ENCODE data around the gene HDAC11.

DNA sequence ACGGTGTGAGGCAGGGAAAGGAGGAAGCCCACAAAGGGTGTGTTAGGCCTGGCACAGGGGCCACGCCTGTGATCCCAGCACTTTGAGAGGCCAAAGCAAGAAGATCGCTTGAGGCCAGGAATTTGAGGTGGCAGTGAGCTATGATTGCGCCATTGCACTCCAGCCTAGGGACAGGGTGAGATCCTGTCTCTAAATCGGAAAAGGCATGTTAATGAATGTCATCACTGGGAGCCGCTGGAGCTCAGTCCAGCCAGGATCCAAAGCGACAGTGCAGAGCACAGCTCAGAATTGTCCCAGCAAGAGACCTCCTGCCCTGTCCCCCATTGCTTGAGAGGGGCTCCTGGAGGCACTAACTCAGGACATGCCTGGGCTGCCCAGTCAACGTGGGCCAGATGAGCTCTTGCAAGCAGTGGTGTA, 53.8 kb downstream of the HDAC11 start:
- TF ChIP-seq, protein P1, sequence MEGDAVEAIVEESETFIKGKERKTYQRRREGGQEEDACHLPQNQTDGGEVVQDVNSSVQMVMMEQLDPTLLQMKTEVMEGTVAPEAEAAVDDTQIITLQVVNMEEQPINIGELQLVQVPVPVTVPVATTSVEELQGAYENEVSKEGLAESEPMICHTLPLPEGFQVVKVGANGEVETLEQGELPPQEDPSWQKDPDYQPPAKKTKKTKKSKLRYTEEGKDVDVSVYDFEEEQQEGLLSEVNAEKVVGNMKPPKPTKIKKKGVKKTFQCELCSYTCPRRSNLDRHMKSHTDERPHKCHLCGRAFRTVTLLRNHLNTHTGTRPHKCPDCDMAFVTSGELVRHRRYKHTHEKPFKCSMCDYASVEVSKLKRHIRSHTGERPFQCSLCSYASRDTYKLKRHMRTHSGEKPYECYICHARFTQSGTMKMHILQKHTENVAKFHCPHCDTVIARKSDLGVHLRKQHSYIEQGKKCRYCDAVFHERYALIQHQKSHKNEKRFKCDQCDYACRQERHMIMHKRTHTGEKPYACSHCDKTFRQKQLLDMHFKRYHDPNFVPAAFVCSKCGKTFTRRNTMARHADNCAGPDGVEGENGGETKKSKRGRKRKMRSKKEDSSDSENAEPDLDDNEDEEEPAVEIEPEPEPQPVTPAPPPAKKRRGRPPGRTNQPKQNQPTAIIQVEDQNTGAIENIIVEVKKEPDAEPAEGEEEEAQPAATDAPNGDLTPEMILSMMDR (IDR thresholded peaks at IDR 0.05), result no peak
- TF ChIP-seq POLR2A (IDR thresholded peaks at IDR 0.05), result no peak
